HTERT RPE-1 (cell line): Measurements from ENCODE around the gene DLG2.
"Not testable (repeated sequence)": the region's sequence is repeated elsewhere in the genome, so short reads cannot be mapped to it uniquely, and the experiment has no call there.

Source experiments
- in situ Hi-C: fragments of 300-500 bp; cut with MboI; formaldehyde crosslinking; loops from 4 replicates; pipeline ENCODE4 v1.14.3; 2020; ENCODE audit warnings: low sequenced_read_pairs

Gene DLG2

DNA sequence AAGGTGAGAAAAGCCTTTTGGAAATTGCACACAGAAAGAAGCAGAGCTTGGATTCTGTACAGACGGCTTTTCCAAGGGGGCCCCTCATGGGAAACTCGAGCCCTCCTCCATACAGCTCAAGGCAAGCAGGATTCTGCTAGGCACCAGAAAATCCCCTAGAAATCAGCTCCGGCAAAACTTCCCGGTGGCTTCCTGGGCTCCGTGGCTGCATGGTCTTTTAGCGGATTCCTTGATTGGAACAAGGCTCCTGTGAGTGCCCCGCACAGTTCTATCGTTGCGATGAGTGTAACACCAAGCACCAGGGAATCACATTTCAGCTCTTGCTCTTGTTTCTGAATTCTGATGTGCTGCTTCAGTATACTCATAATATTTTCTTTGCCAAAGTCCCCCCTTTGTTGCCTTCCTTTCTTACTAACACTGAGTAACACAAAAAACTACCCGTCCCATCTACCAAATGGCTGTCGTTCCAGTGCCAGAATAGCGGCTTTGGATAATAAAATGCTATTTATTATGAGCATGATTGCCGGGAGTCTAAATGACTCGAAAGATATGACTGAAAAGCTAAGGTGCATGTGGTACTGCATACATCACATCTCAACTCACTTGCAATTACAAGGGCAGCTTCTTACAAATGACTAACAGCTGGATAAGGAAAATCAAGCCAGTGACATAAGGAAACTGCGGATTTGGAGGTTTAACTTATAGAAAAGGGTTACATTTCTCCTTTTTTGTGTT, 494.1 kb downstream of the DLG2 start:
- in situ Hi-C loops = no loop called here

- in situ Hi-C loops = no loop called here
Measured at GRCh38 chr11:85127349-85127748, 499.8 kb downstream of the DLG2 start.

GRCh38 chr11:85123752-85124231, 503.4 kb downstream of the DLG2 start:
- in situ Hi-C loops = no loop called here

- in situ Hi-C loops = no loop called here
Measured at GRCh38 chr11:85118151-85118550, 509.0 kb downstream of the DLG2 start.

- in situ Hi-C loops = no loop called here
Measured at GRCh38 chr11:85115798-85116197, 511.3 kb downstream of the DLG2 start.

- in situ Hi-C loops = no loop called here
Measured at GRCh38 chr11:85114786-85115185, 512.4 kb downstream of the DLG2 start.

DNA sequence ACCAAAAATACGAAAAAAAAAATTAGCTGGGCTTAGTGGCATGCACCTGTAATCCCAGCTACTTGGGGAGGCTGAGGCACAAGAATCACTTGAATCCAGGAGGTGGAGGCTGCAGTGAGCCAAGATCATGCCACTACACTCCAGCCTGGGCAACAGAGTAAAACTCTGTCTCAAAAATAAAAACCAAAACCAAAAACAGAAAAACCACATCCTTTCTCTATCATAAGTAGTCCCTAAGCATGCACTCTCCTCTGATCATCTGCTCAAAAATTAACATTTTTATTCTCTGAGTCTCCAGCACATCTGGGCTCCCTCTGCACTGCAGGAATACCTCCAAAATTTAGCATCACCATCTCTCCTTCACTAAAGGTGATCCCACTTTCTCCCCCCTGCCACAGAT, 516.9 kb downstream of the DLG2 start:
- in situ Hi-C loops = not testable (repeated sequence)

- in situ Hi-C loops = no loop called here
Measured at GRCh38 chr11:85109141-85109540, 518.0 kb downstream of the DLG2 start.

DNA sequence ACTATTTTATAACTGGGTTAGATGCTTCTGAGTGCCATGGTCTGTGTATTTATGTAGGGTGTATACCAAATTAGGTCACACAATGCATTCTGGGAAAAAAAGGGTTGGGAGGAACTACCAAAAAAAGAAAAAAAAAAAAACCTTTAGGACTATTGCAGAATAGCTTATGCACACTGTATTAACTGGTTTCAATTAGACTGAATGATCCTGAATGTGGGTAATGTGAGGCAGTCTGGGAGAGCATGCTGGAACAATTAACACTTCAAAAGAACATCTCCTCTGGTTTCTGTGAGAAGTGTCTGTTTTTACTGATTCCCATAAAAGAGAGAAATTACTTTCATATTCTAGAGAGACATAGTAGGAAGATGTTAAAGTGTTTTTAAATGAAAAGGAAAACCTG, 521.3 kb downstream of the DLG2 start:
- in situ Hi-C loops = no loop called here

GRCh38 chr11:85099522-85099921, 527.6 kb downstream of the DLG2 start:
- in situ Hi-C loops = no loop called here

DNA sequence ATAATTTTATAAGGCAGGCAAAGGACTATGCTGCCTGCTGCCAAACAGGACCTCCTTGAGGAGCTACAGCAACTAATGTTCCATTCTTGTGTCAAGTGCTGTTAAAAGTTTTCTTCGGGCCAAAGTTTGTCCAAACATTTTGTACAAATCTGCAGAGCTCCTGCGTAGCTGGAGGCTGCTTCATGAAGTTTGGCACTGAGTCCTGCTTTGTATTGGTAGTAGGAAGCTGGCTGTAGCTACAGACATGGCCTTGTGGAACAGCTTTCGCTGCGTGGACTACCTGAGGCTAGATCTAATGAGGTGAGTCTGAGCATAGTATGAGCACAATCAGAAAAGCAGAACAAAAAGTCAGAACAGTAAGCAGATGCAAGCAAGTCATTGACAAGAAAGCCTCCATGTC, 528.1 kb downstream of the DLG2 start:
- in situ Hi-C loops = no loop called here

DNA sequence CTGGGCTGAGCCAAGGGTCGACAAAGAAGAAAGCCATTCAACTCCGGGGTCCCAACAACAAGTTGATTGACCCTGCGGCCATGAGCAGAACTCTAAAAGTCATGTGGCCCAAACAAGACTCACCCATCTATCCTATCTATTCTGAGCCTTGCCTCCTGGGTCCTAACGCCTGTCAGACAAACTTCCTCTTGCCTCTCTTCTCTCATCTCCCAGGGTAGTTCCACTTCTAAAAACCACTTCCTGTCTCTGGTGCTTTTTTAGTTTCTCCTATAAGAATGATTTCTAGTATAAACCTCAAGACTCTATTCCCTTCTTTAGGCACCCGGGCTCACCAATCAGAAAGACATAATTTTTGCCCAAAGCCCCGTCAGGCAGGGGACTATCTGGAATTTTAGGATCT, 530.2 kb downstream of the DLG2 start:
- in situ Hi-C loops = no loop called here

DNA sequence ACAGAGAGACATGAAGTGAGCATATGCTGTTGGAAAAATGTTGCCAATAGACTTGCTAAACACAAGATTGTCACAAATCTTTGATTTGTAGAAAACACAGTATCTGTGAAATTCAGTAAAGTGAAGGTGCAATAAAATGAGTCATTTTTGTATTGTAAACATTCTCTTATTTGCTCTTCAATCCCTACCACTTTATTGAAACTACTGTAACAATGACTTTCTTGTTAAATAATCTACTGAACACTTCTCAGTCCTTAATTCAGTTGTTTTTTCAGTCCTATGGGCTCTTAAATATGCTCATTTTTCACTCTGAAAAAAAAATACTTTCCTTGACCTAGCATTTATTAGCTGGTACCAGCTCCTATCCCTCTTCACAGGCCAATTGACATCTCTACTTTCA, 531.9 kb downstream of the DLG2 start:
- in situ Hi-C loops = no loop called here

DNA sequence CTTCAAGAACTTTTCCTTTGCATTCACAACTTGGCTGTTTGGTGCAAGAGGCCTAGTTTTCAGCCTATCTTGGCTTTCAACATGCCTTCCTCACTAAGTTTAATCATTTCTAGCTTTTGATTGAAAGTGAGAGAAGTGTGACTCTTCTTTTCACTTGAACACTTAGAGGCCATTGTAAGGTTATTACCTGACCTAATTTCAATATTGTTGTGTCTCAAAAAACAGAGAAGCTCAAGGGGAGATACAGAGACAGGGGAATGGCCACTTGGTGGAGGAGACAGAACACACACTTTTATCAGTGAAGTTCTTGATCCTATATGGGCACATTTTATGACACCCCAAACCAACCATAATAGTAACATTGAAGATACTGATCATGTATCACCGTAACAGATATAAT, 532.3 kb downstream of the DLG2 start:
- in situ Hi-C loops = no loop called here

DNA sequence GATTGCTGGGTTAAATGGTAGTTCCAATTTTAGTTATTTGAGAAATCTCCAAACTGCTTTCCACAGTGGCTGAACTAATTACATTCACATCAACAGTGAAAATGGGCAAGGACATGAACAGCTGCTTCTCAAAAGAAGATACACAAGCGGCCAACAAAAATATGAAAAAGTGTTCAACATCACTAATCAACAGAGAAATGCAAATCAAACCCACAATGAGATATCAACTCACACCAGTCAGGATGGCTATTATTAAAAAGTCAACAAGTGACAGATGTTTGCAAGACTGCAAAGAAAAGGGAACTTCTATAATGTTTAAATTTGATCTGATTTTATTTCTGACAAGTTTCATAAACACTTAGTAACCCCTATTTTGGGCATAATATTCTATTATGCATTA, 537.5 kb downstream of the DLG2 start:
- in situ Hi-C loops = no loop called here

DNA sequence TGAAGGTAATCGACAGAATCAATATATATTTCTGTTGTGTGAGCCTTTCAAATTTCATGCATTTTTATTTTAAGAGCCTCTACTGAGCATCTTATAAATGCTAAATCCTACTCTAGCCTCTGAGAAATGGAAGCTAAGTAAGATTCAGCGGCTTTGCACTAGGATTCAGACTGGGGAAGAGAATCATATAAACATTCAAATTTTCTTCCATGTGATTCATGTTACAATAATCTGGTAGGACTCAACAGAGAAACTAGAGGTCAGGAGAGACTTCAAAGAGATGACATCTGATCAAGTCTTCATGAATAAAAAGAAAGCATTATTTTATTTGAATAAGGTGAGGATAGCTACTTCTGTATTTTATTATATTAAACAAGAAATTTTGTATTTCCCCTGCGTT, 538.9 kb downstream of the DLG2 start:
- in situ Hi-C loops = no loop called here

- in situ Hi-C loops = no loop called here
Measured at GRCh38 chr11:85086504-85087284, 540.5 kb downstream of the DLG2 start.

GRCh38 chr11:85076535-85077330, 550.4 kb downstream of the DLG2 start:
- in situ Hi-C loops = no loop called here

- in situ Hi-C loops = no loop called here
Measured at GRCh38 chr11:85062659-85063058, 564.5 kb downstream of the DLG2 start.

GRCh38 chr11:85052636-85053035, 574.5 kb downstream of the DLG2 start:
- in situ Hi-C loops = no loop called here

DNA sequence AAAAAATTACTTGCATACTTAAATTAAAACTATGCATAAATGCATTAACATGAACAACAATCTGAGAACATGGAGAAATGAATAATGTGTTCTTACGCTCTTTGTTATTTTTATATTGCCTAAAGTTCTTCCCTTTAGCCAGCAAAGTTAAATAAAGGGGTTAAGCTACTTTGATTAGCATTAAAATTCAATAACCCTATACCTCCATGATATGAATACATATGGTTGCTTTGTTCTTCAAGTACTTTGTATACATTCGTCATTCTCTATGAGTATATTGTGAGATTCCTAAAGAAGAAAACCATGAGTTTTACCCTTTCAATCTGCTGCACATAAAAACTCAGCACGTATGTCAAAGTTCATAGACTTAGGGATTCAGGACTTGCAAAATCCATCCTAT, 578.3 kb downstream of the DLG2 start:
- in situ Hi-C loops = no loop called here

DNA sequence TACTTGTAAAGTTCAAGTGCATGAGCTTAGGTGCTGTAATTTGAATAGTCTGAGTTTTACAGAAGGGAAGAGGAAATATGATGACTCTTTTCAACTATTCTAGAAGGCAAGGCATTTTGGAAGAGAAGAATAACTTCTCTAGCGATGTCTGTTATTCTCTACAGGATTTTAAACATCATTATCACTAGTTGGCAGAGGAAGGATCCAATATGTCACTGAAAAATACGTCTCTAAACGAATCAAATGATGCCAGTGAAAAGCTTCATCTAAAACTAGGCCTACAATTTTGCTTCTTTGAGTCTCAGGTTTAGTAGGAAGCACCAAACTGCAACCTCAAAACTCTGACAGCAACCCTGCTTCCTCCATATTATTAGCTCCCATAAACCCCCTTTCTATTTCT, 581.4 kb downstream of the DLG2 start:
- in situ Hi-C loops = no loop called here
